Neural crest cell (in vitro differentiated cells): ENCODE measurements around the gene CGNL1. TPM values are rescaled to one million over a fixed set of nuclear protein-coding genes. Genes with fewer than 3 reads are reported as not detected.

ENCODE experiments used
- DNase-seq: peaks from one replicate; pipeline ENCODE4 v3.0.0; 2021; ENCODE audit warnings: low read depth, mixed read lengths, low spot score
- H3K27ac Mint-ChIP-seq: one replicate; pipeline ENCODE4 v1.8.0; 2021; ENCODE audit warnings: mild to moderate bottlenecking, mixed read lengths; ENCODE audit not compliant: unreplicated experiment
- H3K27me3 Mint-ChIP-seq: 2 replicates; pipeline ENCODE4 v1.8.0; 2021; ENCODE audit warnings: low read depth, mild to moderate bottlenecking, mixed read lengths
- H3K36me3 Mint-ChIP-seq: 2 replicates; pipeline ENCODE4 v1.8.0; 2021; ENCODE audit warnings: low read depth, mild to moderate bottlenecking, mixed read lengths
- H3K4me1 Mint-ChIP-seq: 2 replicates; pipeline ENCODE4 v1.8.0; 2021; ENCODE audit warnings: mixed read lengths
- H3K4me3 Mint-ChIP-seq: one replicate; pipeline ENCODE4 v1.8.0; 2021; ENCODE audit warnings: mild to moderate bottlenecking, mixed read lengths
- H3K9me3 Mint-ChIP-seq: 2 replicates; pipeline ENCODE4 v1.8.0; 2021; ENCODE audit warnings: mixed read lengths
- CTCF ChIP-seq: fragments of 200-600 bp; sonication (generic); conservative IDR thresholded peaks from 2 replicates; pipeline ENCODE4 v1.5.0; 2021; ENCODE audit warnings: antibody characterized with exemption, mild to moderate bottlenecking
- total RNA-seq: library from RNA; stranded (reverse); gene quantifications from 2 replicates; pipeline ENCODE4 v1.2.1, GENCODE V29; 2021

Gene CGNL1
- total RNA-seq, 1 donor from 2014 or later, result 1.2 TPM

- no peak for TF ChIP-seq CTCF
- Mint-ChIP-seq H3K9me3 (peaks cover 5% of the 10 kb centered on the region), H3K27me3 (no peaks in the 10 kb centered on the region), H3K4me3 (no peak overlapping the region), H3K27ac (no peak overlapping the region), H3K4me1 (peaks cover under 1% of the 10 kb centered on the region), H3K36me3 (no peaks in the 10 kb centered on the region)
- DNase-seq, result no peak
Observed at GRCh38 chr15:57410373-57410772, 34.1 kb downstream of the CGNL1 start.

GRCh38 chr15:57411945-57412768 lies 35.9 kb downstream of the CGNL1 start:
- DNase-seq, result no peak
- H3K4me3 Mint-ChIP-seq, result no peak overlapping the region
- no peak for TF ChIP-seq CTCF
- H3K4me1 Mint-ChIP-seq, result no peaks in the 10 kb centered on the region
- no peaks in the 10 kb centered on the region for H3K27me3 Mint-ChIP-seq
- H3K27ac Mint-ChIP-seq, result no peak overlapping the region
- no peaks in the 10 kb centered on the region for H3K36me3 Mint-ChIP-seq
- peaks cover 5% of the 10 kb centered on the region for H3K9me3 Mint-ChIP-seq

GRCh38 chr15:57415602-57416001 lies 39.3 kb downstream of the CGNL1 start:
- Mint-ChIP-seq H3K27me3 (no peaks in the 10 kb centered on the region), H3K9me3 (peaks cover 6% of the 10 kb centered on the region), H3K36me3 (no peaks in the 10 kb centered on the region), H3K4me3 (no peak overlapping the region), H3K4me1 (no peaks in the 10 kb centered on the region), H3K27ac (no peak overlapping the region)
- no peak for DNase-seq
- no peak for TF ChIP-seq CTCF

GRCh38 chr15:57418635-57419034 lies 42.3 kb downstream of the CGNL1 start:
- Mint-ChIP-seq H3K27ac (no peak overlapping the region), H3K27me3 (no peaks in the 10 kb centered on the region), H3K4me3 (no peak overlapping the region), H3K36me3 (no peaks in the 10 kb centered on the region), H3K9me3 (peaks cover 5% of the 10 kb centered on the region), H3K4me1 (peaks cover 15% of the 10 kb centered on the region)
- no peak for TF ChIP-seq CTCF
- no peak for DNase-seq

GRCh38 chr15:57419335-57419734 lies 43.0 kb downstream of the CGNL1 start:
- no peak for DNase-seq
- no peak for TF ChIP-seq CTCF
- H3K27ac Mint-ChIP-seq, result no peak overlapping the region
- H3K9me3 Mint-ChIP-seq, result peaks cover 2% of the 10 kb centered on the region
- no peaks in the 10 kb centered on the region for H3K27me3 Mint-ChIP-seq
- peaks cover 19% of the 10 kb centered on the region for H3K4me1 Mint-ChIP-seq
- H3K4me3 Mint-ChIP-seq, result no peak overlapping the region
- no peaks in the 10 kb centered on the region for H3K36me3 Mint-ChIP-seq
